ENCODE measurements around the gene COL6A3. TPM values are rescaled to one million over a fixed set of nuclear protein-coding genes. Genes with fewer than 3 reads are reported as not detected.

COL6A3 gene
- total and polyA plus RNA-seq, 9 of the 15 experiments (the other 6 are each of a cell fraction or from before 2014, with no cell fraction given) = 0.07 to 4.1 (median 1.5) TPM

- no peak for TF ChIP-seq POLR2B (IDR thresholded peaks at IDR 0.05; ENCODE audit: low read depth, partially characterized antibody)
- TF ChIP-seq MITF (IDR thresholded peaks at IDR 0.05) = no peak
- TF ChIP-seq MGA (IDR thresholded peaks at IDR 0.05) = no peak
- TF ChIP-seq CHD4 (IDR thresholded peaks at IDR 0.05; ENCODE audit: insufficient read depth, insufficient replicate concordance, low read depth, low read length, poor library complexity, severe bottlenecking) = no peak
- TF ChIP-seq VEZF1 (CRISPR knock-in tag; IDR thresholded peaks at IDR 0.05) = no peak
- no peak for TF ChIP-seq TFAM (CRISPR knock-in tag; conservative IDR thresholded peaks at IDR 0.05)
- TF ChIP-seq NR3C1 (CRISPR knock-in tag; IDR thresholded peaks at IDR 0.05) = no peak
- TF ChIP-seq POLR2AphosphoS2 (IDR thresholded peaks at IDR 0.05; ENCODE audit: low read length) = no peak
- TF ChIP-seq GTF2A2 (tag; IDR thresholded peaks at IDR 0.05) = no peak
- DNase-seq (ENCODE audit: extremely low read depth in 1 of 4, low spot score in 3 of 4) (no peak), ATAC-seq (no peak), FAIRE-seq (no peak)
- Histone ChIP-seq H3K9me3 (replicated peaks; ENCODE audit: control insufficient read depth, insufficient read depth, low read depth, low read length) (no peaks in the 10 kb centered on the region), H3K9ac (ENCODE audit: insufficient read depth in 1 of 2, low read depth in 2 of 2, low read length in 2 of 2) (no peak overlapping the region), H3K4me1 (replicated peaks in 1 of 2; ENCODE audit: control insufficient read depth in 2 of 2, insufficient read depth in 2 of 2, low read length in 2 of 2) (no peaks in the 10 kb centered on the region; a peak in 1 of 5 replicates), H2AFZ (ENCODE audit: low read depth, low read length) (no peak overlapping the region), H3K27ac (ENCODE audit: extremely low read depth, low read depth, low read length) (no peak overlapping the region), H3K27me3 (ENCODE audit: control insufficient read depth in 2 of 2, insufficient read depth in 2 of 2, low read length in 2 of 2) (peaks cover 0 to 9% of the 10 kb centered on the region in 2 experiments; a peak in 1 of 5 replicates), H4K20me1 (replicated peaks; ENCODE audit: control insufficient read depth, insufficient read depth, low read length) (no peaks in the 10 kb centered on the region), H3K79me2 (ENCODE audit: control insufficient read depth, insufficient read depth, low read length) (no peaks in the 10 kb centered on the region), H3K4me2 (ENCODE audit: insufficient read depth, low read length) (no peak overlapping the region), H3K9me1 (ENCODE audit: control insufficient read depth, insufficient read depth, low read length) (no peaks in the 10 kb centered on the region), H3K4me3 (no peak overlapping the region), H3K36me3 (ENCODE audit: control insufficient read depth, insufficient read depth, low read length) (no peaks in the 10 kb centered on the region)
- no TSS peak for BruUV-seq (replicated peaks)
- CTCF ChIA-PET (ENCODE audit: low intra/inter-chr PET ratio) = no interaction called here
- POLR2A ChIA-PET = no interaction called here
- 0% methylated on average over 12 of the region's 12 CpGs for WGBS (ENCODE audit: insufficient coverage, low coverage, missing lambda C conversion rate)
- intact Hi-C loops (cut with micrococcal nuclease) = no loop called here
- in situ Hi-C loops (cut with MboI) = no loop called here
These were observed 123.7 kb downstream of the COL6A3 start for GRCh38 chr2:237290261-237290660.

All from K562 (cell line).